Measurements from ENCODE around the gene KRTAP4-11. TPM values are rescaled to one million over a fixed set of nuclear protein-coding genes. Genes with fewer than 3 reads are reported as not detected.
A peak's percentile ranks its signal among the peaks of the same experiment; 100 is the strongest.
"Not testable (repeated sequence)": the region's sequence is repeated elsewhere in the genome, so short reads cannot be mapped to it uniquely, and the experiment has no call there.

The KRTAP4-11 gene
- total RNA-seq, 1 experiment from 2014 or later: not detected

- no peak for DNase-seq (ENCODE audit: low read depth)
These were observed 6.9 kb upstream of the KRTAP4-11 start for GRCh38 chr17:41125064-41125463.

- DNase-seq (ENCODE audit: low read depth): not testable (repeated sequence)
These were observed 5.8 kb upstream of the KRTAP4-11 start, which contains the start of gene KRTAP4-12 for GRCh38 chr17:41123991-41124371. Gene KRTAP4-12 (minus strand): TSS chr17:41124182. CDS start chr17:41124122, 60 bp downstream.

- DNase-seq (ENCODE audit: low read depth): not testable (repeated sequence)
These were observed 5.3 kb upstream of the KRTAP4-11 start for GRCh38 chr17:41123292-41123990.

GRCh38 chr17:41121742-41122141 lies 3.6 kb upstream of the KRTAP4-11 start:
- DNase-seq (ENCODE audit: low read depth): no peak

GRCh38 chr17:41119696-41120690 lies 1.8 kb upstream of the KRTAP4-11 start:
- peak; percentile 45 for DNase-seq (ENCODE audit: low read depth)

GRCh38 chr17:41118721-41119120 lies 548 bp upstream of the KRTAP4-11 start:
- no peak for DNase-seq (ENCODE audit: low read depth)

- DNase-seq (ENCODE audit: low read depth): no peak
These were observed 1.9 kb downstream of the KRTAP4-11 start for GRCh38 chr17:41116297-41116696.

GRCh38 chr17:41111151-41111885 lies 6.9 kb downstream of the KRTAP4-11 start:
- no peak for DNase-seq (ENCODE audit: low read depth)

- DNase-seq (ENCODE audit: low read depth): not testable (repeated sequence)
These were observed 9.3 kb downstream of the KRTAP4-11 start for GRCh38 chr17:41108728-41109386.

GRCh38 chr17:41107941-41108450 lies 10.2 kb downstream of the KRTAP4-11 start:
- peak; percentile 55 for DNase-seq (ENCODE audit: low read depth)

- not testable (repeated sequence) for DNase-seq (ENCODE audit: low read depth)
These were observed 12.8 kb downstream of the KRTAP4-11 start, which contains the start of gene KRTAP4-9 for GRCh38 chr17:41105347-41105746. Gene KRTAP4-9 (plus strand): TSS chr17:41105389. CDS start chr17:41105389, 0 bp downstream.

GRCh38 chr17:41104386-41105038 lies 13.7 kb downstream of the KRTAP4-11 start:
- DNase-seq (ENCODE audit: low read depth): not testable (repeated sequence)

- no peak for DNase-seq (ENCODE audit: low read depth)
These were observed 14.3 kb downstream of the KRTAP4-11 start for GRCh38 chr17:41103896-41104295.

- DNase-seq (ENCODE audit: low read depth): peak; percentile 80
These were observed 16.4 kb downstream of the KRTAP4-11 start, which contains the start of gene KRTAP4-16 for GRCh38 chr17:41101586-41102259. Gene KRTAP4-16 (minus strand): TSS chr17:41102209. CDS start chr17:41102209, 0 bp downstream.

- peak; percentile 87 for DNase-seq (ENCODE audit: low read depth)
These were observed 18.3 kb downstream of the KRTAP4-11 start for GRCh38 chr17:41099682-41100480.

- DNase-seq (ENCODE audit: low read depth): peak; percentile 32
These were observed 19.7 kb downstream of the KRTAP4-11 start for GRCh38 chr17:41098481-41098880.

GRCh38 chr17:41098042-41098441 lies 20.1 kb downstream of the KRTAP4-11 start, which contains the start of gene KRTAP4-8:
Gene KRTAP4-8 (minus strand): TSS chr17:41098142. CDS start chr17:41098084, 58 bp downstream.
- DNase-seq (ENCODE audit: low read depth): no peak

GRCh38 chr17:41096055-41096454 lies 22.1 kb downstream of the KRTAP4-11 start:
- DNase-seq (ENCODE audit: low read depth): no peak
